GM12875 (cell line): ENCODE data around the gene PLSCR5.

Experiments
- H3K4me3 ChIP-seq: one replicate; pipeline ENCODE4 v1.5.1; 2011; ENCODE audit warnings: low read depth, low read length, control low read depth
- TF ChIP-seq, protein P1 (sequence below): IDR thresholded peaks from 2 replicates; pipeline ENCODE4 v1.5.1; 2011; ENCODE audit warnings: low read depth, mild to moderate bottlenecking, control low read depth, inconsistent platforms, low read length, moderate library complexity, borderline replicate concordance; ENCODE audit not compliant: insufficient read depth

The PLSCR5 gene

DNA sequence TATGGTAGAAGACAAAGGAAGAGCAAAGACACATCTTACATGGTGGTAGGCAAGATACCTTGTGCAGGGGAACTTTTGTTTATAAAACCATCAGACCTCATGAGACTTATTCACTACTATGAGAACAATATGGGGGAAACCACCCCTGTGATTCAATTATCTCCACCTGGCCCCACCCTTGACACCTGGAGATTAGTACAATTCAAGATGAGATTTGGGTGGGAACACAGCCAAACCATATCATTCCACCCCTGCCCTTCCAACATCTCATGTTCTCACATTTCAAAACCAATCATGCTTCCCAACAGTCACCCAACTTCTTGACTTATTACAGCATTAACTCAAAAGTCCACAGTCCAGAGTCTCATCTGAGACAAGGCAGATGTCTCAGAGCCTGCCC lies 39.0 kb downstream of the PLSCR5 start:
- TF ChIP-seq, protein P1, sequence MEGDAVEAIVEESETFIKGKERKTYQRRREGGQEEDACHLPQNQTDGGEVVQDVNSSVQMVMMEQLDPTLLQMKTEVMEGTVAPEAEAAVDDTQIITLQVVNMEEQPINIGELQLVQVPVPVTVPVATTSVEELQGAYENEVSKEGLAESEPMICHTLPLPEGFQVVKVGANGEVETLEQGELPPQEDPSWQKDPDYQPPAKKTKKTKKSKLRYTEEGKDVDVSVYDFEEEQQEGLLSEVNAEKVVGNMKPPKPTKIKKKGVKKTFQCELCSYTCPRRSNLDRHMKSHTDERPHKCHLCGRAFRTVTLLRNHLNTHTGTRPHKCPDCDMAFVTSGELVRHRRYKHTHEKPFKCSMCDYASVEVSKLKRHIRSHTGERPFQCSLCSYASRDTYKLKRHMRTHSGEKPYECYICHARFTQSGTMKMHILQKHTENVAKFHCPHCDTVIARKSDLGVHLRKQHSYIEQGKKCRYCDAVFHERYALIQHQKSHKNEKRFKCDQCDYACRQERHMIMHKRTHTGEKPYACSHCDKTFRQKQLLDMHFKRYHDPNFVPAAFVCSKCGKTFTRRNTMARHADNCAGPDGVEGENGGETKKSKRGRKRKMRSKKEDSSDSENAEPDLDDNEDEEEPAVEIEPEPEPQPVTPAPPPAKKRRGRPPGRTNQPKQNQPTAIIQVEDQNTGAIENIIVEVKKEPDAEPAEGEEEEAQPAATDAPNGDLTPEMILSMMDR, result no peak

DNA sequence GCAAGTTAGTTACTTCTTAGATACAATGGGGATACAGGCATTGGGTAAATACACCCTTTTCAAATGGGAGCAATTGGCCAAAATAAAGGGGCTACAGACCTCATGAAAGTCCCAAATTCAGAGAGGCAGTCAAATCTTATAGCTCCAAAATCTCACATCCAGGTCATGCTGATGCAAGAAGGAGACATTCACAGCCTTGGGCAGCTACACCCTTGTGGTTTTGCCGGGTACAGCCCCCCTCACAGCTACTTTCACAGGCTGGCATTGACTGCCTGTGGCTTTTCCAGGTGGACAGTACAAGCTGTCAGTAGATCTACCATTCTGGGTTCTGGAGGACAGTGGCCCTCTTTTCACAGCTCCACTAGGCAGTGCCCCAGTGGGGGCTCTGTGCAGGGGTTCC lies 43.3 kb downstream of the PLSCR5 start:
- H3K4me3 ChIP-seq, result no peak overlapping the region
- TF ChIP-seq, protein P1, result no peak

More for the DNA sequence above, 39.0 kb downstream of the PLSCR5 start:
- no peak overlapping the region for H3K4me3 ChIP-seq

DNA sequence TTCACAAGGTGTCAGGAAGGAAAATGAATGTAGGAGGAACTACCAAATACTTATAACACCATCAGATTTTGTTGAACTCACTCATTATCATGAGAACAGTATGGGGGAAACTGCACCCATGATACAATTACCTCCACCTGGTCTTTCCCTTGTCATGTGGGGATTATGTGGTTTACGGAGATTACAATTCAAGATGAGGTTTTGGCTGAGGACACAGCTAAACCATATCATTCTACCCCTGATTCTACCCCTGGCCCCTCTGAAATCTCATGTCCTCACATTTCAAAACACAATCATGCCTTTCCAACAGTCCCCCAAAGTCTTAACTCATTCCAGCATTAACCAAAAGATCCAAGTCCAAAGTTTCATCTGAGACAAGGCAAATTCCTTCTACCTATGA lies 43.7 kb downstream of the PLSCR5 start:
- H3K4me3 ChIP-seq, result no peak overlapping the region
- TF ChIP-seq, protein P1, result no peak

DNA sequence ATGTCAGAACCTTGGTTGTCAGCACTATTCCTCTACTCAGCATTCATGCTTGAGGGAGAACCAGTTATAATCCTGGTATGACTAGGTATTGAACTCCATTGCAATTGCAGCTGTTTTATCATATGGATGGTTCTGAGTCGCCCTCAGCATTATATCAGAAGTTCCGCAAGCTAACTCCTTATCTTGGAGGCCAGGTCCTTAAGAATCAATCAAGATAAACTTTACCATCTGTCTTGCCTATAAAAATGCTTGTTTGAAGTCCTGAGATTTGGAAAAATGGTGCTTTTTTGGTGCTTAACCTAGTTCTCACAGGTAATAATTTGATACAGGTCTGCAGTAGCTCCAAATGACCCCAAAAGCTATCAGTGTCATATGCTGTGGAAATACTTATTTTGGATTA lies 44.5 kb downstream of the PLSCR5 start:
- TF ChIP-seq, protein P1, result no peak
- H3K4me3 ChIP-seq, result no peak overlapping the region

DNA sequence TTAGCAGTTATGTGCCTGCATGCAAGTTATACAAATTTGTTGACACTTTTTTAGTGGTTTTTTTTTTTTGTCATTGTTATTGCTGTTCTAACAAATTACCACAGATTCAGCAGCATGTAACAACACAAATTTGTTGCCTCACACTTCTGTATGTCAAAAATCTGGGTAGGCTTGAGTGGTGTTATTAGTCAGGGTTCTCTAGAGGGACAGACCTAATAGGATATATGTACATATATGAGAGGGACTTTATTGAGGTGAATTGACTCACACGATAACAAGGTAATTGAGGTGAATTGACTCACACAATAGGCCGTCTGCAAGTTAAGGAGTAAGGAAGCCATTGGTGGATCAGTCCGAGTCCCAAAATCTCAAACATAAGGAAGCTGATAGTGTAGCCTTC lies 45.8 kb downstream of the PLSCR5 start:
- TF ChIP-seq, protein P1, result no peak
- no peak overlapping the region for H3K4me3 ChIP-seq

DNA sequence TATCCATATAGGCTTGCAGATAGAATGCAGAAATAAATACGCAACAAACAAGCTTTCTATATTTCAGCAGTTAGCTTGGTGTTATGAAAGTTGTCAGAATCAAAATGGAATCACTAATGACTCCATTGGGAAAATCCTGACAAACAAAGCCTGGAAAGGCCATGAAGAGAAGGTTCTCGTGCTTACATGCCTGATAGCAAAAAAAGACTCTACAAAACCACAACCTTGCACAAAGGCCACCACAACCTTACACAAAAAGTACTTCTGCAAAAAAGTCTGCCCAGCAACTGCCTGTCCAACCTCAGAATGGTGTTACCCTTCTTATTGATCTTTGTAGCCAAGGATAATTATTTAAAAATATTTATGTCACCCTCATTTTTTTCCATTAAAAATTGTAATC lies 46.4 kb downstream of the PLSCR5 start:
- TF ChIP-seq, protein P1, result no peak

DNA sequence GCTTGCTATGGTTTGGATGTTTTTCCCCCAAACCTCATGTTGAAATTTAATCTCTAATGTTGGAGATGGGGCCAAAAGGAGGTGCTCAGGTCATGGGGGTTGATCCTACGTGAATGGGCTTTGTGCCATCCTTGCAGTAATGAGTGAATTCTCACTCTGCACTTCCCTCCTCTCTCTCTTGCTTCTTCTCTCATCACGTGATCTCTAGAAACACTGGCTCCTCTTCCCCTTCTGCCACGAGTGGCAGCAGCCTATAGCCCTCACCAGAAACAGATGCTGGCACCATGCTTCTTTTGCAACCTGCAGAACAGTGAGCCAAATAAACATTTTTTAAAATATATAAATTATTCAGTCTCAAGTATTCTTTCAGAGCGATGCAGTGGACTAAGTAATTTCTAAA lies 47.4 kb downstream of the PLSCR5 start:
- TF ChIP-seq, protein P1, result no peak
- H3K4me3 ChIP-seq, result no peak overlapping the region

More for the DNA sequence above, 46.4 kb downstream of the PLSCR5 start:
- H3K4me3 ChIP-seq, result no peak overlapping the region
